ENCODE data around the gene LTK. TPM values are rescaled to one million over a fixed set of nuclear protein-coding genes. Genes with fewer than 3 reads are reported as not detected.
A peak's percentile ranks its signal among the peaks of the same experiment; 100 is the strongest.

The LTK gene
- total RNA-seq, 1 donor from 2014 or later, result 0.19 TPM

GRCh38 chr15:41554915-41555314 is 41.3 kb upstream of the LTK start:
- peaks cover 8% of the 10 kb centered on the region for H3K27me3 Mint-ChIP-seq (ENCODE audit: low read depth)
- H3K4me1 Mint-ChIP-seq, result peaks cover 15% of the 10 kb centered on the region
- H3K4me3 Mint-ChIP-seq, result peak overlapping the region; percentile 7
- H3K9me3 Mint-ChIP-seq, result no peaks in the 10 kb centered on the region
- no peak for DNase-seq (ENCODE audit: low read depth, low spot score)
- no peaks in the 10 kb centered on the region for H3K36me3 Mint-ChIP-seq (ENCODE audit: low read depth)
- no peak overlapping the region for H3K27ac Mint-ChIP-seq (ENCODE audit: unreplicated experiment)
- TF ChIP-seq CTCF (conservative IDR thresholded peaks at IDR 0.05), result no peak

GRCh38 chr15:41554343-41554742 is 40.7 kb upstream of the LTK start:
- no peaks in the 10 kb centered on the region for H3K9me3 Mint-ChIP-seq
- peaks cover 8% of the 10 kb centered on the region for H3K27me3 Mint-ChIP-seq (ENCODE audit: low read depth)
- no peak for DNase-seq (ENCODE audit: low read depth, low spot score)
- H3K4me1 Mint-ChIP-seq, result peaks cover 12% of the 10 kb centered on the region
- H3K4me3 Mint-ChIP-seq, result no peak overlapping the region
- H3K27ac Mint-ChIP-seq (ENCODE audit: unreplicated experiment), result no peak overlapping the region
- no peaks in the 10 kb centered on the region for H3K36me3 Mint-ChIP-seq (ENCODE audit: low read depth)
- TF ChIP-seq CTCF (conservative IDR thresholded peaks at IDR 0.05), result no peak

GRCh38 chr15:41553731-41554130 is 40.1 kb upstream of the LTK start:
- Mint-ChIP-seq H3K36me3 (ENCODE audit: low read depth) (no peaks in the 10 kb centered on the region), H3K27ac (ENCODE audit: unreplicated experiment) (no peak overlapping the region), H3K4me1 (peaks cover 12% of the 10 kb centered on the region), H3K9me3 (no peaks in the 10 kb centered on the region), H3K27me3 (ENCODE audit: low read depth) (peaks cover 8% of the 10 kb centered on the region), H3K4me3 (no peak overlapping the region)
- no peak for DNase-seq (ENCODE audit: low read depth, low spot score)
- no peak for TF ChIP-seq CTCF (conservative IDR thresholded peaks at IDR 0.05)

GRCh38 chr15:41550066-41550775 is 36.6 kb upstream of the LTK start:
- H3K36me3 Mint-ChIP-seq (ENCODE audit: low read depth), result no peaks in the 10 kb centered on the region
- no peak overlapping the region for H3K27ac Mint-ChIP-seq (ENCODE audit: unreplicated experiment)
- H3K27me3 Mint-ChIP-seq (ENCODE audit: low read depth), result no peaks in the 10 kb centered on the region
- no peak for TF ChIP-seq CTCF (conservative IDR thresholded peaks at IDR 0.05)
- H3K9me3 Mint-ChIP-seq, result no peaks in the 10 kb centered on the region
- no peaks in the 10 kb centered on the region for H3K4me1 Mint-ChIP-seq
- H3K4me3 Mint-ChIP-seq, result no peak overlapping the region
- no peak for DNase-seq (ENCODE audit: low read depth, low spot score)

- Mint-ChIP-seq H3K27ac (ENCODE audit: unreplicated experiment) (no peak overlapping the region), H3K4me1 (peaks cover 13% of the 10 kb centered on the region), H3K27me3 (ENCODE audit: low read depth) (no peaks in the 10 kb centered on the region), H3K4me3 (peak overlapping the region; percentile 23), H3K36me3 (ENCODE audit: low read depth) (no peaks in the 10 kb centered on the region), H3K9me3 (no peaks in the 10 kb centered on the region)
- no peak for TF ChIP-seq CTCF (conservative IDR thresholded peaks at IDR 0.05)
- no peak for DNase-seq (ENCODE audit: low read depth, low spot score)
Observed at GRCh38 chr15:41546851-41547786, 33.5 kb upstream of the LTK start.

Data from neural crest cell (in vitro differentiated cells).